GM13977 (cell line): ENCODE measurements around the gene LMX1B.
"Not testable (repeated sequence)": the region's sequence is repeated elsewhere in the genome, so short reads cannot be mapped to it uniquely, and the experiment has no call there.

Experiments
- DNase-seq: peaks from one replicate; pipeline ENCODE4 v3.0.0; 2012; ENCODE audit warnings: low spot score
- CTCF ChIP-seq: IDR thresholded peaks from 2 replicates; pipeline ENCODE4 v1.5.1; 2012; ENCODE audit warnings: mild to moderate bottlenecking, control low read depth; ENCODE audit not compliant: insufficient read depth; ENCODE audit errors: extremely low read depth, missing control alignments
- in situ Hi-C: fragments of 300-500 bp; cut with MboI; formaldehyde crosslinking; loops from one replicate; pipeline ENCODE4 v1.12.0; 2022; ENCODE audit warnings: low sequenced_read_pairs, low pct_unique_long_range_greater_than_20kb, mixed read lengths, inconsistent platforms; ENCODE audit not compliant: unreplicated experiment

Gene LMX1B

GRCh38 chr9:126613651-126614050 is at the start of gene LMX1B:
TSS of gene LMX1B (plus strand) at chr9:126613928. CDS start at chr9:126614450, 522 bp downstream.
- in situ Hi-C loops: no loop called here
- TF ChIP-seq CTCF: no peak
- DNase-seq: peak; percentile 48

GRCh38 chr9:126564128-126564527 is 49.6 kb upstream of the LMX1B start:
- no peak for DNase-seq
- in situ Hi-C loops: no loop called here
- no peak for TF ChIP-seq CTCF

- in situ Hi-C loops: no loop called here
- peak; percentile 24 for TF ChIP-seq CTCF
- DNase-seq: no peak
Measured at GRCh38 chr9:126564716-126565115, 49.0 kb upstream of the LMX1B start.

DNA sequence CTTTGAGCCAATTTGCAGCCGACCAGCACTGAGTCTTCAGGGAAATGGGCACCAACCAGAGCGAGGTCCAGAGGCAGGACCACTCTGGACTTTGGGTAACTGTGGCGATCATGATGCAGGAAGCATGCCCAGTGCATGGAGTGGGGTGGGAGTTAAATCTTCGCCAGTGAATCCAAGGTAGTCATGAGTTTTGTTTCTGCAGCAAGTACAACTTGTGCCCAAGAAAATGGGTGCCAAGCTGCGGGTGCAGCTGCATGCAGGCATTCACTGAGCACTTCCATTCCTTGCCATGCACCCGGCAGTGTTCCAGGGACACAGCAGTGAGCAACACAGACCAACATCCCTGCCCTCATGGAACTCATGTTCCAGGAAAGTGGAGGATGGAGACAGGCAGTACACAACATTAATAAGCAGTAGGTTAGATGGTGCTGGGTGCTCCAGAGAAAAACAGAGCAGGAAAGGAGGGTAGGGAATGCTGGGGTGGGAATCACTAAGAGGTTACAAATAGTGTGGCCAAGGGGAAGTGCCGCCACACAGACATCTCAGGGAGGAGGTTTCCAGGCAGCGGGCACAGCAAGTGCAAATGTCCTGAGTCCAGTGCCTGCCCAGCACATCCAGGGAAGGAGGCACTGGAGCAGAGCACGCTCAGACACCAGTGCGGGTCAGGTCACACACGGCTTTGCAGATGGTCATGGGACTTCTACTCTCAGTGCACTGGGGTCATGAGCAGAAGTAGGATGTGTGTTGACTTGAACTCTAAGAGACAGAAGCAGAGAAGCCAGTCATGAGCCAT is 48.2 kb upstream of the LMX1B start:
- in situ Hi-C loops: no loop called here
- TF ChIP-seq CTCF: no peak
- DNase-seq: no peak

- in situ Hi-C loops: no loop called here
- no peak for DNase-seq
- TF ChIP-seq CTCF: no peak
Measured at GRCh38 chr9:126569036-126569435, 44.7 kb upstream of the LMX1B start.

GRCh38 chr9:126578029-126578428 is 35.7 kb upstream of the LMX1B start:
- in situ Hi-C loops: no loop called here
- no peak for DNase-seq
- no peak for TF ChIP-seq CTCF

DNA sequence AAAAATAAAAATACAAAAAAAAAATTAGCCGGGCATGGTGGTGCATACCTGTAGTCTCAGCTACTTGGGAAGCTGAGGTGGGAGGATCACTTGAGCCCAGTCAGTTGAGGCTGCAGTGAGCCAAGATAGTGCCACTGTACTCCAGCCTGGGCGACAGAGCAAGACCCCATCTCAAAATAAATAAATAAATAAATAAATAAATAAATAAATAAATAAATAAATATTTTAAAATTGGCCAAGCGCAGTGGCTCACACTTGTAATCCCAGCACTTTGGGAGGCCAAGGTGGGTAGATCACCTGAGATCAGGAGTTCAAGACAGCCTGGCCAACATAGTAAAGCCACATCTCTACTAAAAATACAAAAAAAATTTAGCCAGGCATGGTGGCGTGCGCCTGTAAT is 33.4 kb upstream of the LMX1B start:
- in situ Hi-C loops, DNase-seq: not testable (repeated sequence)
